Fibroblast of pulmonary artery (primary cell): ENCODE data around the gene NHSL1.

Experiments used
- DNase-seq: peaks from one replicate; pipeline ENCODE4 v3.0.0-alpha.2; 2010; ENCODE audit warnings: low read depth
- H3K4me3 ChIP-seq: replicated peaks from 2 replicates; pipeline ENCODE4 v1.5.1; 2011; ENCODE audit warnings: low read depth, mild to moderate bottlenecking, control low read depth, low read length, moderate library complexity
- TF ChIP-seq, protein P1 (sequence below): IDR thresholded peaks from 2 replicates; pipeline ENCODE4 v1.5.1; 2011; ENCODE audit warnings: mild to moderate bottlenecking, control low read depth, low read length, inconsistent platforms; ENCODE audit errors: missing control alignments

NHSL1 gene

DNA sequence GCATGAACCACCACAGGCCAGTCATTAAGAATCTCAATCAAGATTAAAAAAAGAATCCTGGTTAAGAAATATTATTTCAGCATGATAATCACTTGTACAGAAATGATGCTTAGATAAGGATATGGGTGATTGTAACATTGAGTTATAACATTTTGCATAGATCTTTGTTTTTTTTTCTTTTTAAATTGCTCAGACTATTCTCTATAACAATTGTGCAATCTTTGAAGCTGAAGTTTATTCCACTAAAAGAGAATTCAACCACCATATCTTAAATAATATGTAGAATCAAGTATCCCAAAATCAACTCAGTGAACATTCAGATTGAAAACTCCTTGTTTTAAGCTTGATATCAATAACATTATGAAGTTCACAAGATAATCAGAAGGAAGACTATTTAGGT is 122.3 kb downstream of the NHSL1 start:
- TF ChIP-seq, protein P1, sequence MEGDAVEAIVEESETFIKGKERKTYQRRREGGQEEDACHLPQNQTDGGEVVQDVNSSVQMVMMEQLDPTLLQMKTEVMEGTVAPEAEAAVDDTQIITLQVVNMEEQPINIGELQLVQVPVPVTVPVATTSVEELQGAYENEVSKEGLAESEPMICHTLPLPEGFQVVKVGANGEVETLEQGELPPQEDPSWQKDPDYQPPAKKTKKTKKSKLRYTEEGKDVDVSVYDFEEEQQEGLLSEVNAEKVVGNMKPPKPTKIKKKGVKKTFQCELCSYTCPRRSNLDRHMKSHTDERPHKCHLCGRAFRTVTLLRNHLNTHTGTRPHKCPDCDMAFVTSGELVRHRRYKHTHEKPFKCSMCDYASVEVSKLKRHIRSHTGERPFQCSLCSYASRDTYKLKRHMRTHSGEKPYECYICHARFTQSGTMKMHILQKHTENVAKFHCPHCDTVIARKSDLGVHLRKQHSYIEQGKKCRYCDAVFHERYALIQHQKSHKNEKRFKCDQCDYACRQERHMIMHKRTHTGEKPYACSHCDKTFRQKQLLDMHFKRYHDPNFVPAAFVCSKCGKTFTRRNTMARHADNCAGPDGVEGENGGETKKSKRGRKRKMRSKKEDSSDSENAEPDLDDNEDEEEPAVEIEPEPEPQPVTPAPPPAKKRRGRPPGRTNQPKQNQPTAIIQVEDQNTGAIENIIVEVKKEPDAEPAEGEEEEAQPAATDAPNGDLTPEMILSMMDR: no peak
- H3K4me3 ChIP-seq: no peak overlapping the region
- DNase-seq: no peak

DNA sequence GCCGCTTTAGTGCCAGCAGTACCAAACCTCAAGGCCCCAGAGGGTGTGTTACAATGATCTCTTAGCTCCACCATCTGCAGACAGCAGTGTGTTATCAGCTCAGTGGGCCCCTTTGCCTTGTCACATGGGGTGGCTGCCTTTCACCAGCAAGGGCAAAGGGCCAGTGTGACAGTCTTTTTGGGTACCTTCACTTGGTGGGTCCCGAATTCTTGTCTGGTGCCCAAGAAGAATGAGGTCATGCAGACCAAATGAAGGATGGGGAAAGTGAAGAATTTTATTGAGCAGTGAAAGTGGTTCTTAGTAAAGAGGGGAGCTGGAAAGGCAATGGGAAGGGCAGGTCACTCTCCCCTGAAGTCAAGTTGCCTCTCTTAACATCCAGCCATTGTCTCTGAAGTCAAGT is 124.5 kb downstream of the NHSL1 start:
- TF ChIP-seq, protein P1: no peak
- H3K4me3 ChIP-seq: no peak overlapping the region
- no peak for DNase-seq

DNA sequence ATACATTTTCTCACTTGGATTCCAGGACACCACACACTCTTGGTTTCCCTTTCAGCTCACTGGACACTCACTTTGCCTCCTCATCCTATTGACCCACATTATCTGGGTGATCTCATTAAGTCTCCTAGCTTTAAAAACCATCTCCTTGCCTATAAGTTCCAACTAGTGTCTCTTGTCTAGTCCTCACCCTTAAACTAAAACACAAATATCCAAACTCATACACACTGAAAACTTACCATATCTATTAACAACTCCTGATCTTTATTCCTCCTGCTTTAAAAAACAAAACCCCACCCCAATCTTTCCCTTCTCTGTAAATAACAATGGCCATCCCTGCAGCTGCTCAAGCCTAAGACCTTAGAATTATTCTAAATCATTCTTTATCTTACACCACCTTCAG is 125.1 kb downstream of the NHSL1 start:
- no peak overlapping the region for H3K4me3 ChIP-seq
- TF ChIP-seq, protein P1: no peak
- no peak for DNase-seq

DNA sequence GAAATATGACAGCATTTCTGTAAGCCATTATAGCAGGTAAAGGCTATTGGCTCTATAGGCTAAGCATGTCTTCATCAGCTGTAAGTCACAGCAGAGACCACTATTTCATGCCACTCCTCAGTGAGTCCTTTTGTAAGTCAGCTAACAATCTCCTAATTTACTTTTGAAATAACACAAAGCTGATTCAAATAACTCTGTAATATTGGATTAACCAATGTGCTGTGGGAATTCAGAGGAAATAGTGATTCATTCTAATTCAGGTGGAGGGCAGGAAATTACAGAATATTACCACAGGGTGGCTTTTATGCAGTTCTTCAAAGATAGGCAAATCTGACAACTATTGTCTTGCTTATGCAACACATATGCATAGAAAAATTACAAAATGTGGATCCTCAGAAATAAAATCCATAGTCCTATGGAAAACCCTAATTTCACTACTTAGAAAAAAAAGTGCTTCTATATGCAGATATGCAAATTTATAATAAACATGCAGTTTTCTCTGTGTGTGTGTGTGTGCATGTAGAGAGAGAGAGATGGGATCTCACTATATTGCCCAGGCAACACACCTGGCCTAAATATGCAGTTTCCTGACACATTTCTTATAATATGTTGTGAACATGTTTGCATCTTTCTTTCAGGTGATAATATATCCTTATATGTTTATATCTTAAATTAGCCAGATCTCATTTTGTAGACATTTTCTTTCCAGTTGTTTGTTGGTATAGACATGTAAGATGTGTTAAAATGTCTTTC is 126.4 kb downstream of the NHSL1 start:
- peak; percentile 65 for DNase-seq
- TF ChIP-seq, protein P1: peak; percentile 23
- no peak overlapping the region for H3K4me3 ChIP-seq
